HG02870 (cell line): ENCODE measurements around the gene TRPM2.

Experiments
- ATAC-seq: cut with Tn5 transposase; IDR thresholded peaks from one replicate; pipeline ENCODE4 v1.9.1; 2021; ENCODE audit warnings: mild to moderate bottlenecking, moderate library complexity; ENCODE audit not compliant: unreplicated experiment

Gene TRPM2

GRCh38 chr21:44370786-44371410 is 17.5 kb downstream of the TRPM2 start:
- no peak for ATAC-seq

DNA sequence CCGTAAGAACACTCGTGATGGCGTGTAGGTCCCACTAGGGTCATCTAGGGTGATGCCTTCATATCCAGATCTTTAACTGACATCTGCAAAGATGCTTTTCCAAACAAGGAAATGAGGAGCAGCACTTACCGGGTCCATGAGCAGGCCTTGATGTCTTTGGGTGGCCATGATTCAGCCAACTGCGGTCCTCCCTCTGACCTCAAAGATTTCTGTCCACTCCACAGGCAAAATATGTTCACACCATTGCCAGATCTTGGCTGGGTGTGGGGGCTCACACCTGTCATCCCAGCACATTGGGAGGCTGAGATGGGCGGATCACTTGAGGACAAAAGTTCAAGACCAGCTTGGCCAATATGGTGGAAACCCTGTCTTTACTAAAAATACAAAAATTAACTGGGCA is 18.2 kb downstream of the TRPM2 start:
- ATAC-seq = no peak

DNA sequence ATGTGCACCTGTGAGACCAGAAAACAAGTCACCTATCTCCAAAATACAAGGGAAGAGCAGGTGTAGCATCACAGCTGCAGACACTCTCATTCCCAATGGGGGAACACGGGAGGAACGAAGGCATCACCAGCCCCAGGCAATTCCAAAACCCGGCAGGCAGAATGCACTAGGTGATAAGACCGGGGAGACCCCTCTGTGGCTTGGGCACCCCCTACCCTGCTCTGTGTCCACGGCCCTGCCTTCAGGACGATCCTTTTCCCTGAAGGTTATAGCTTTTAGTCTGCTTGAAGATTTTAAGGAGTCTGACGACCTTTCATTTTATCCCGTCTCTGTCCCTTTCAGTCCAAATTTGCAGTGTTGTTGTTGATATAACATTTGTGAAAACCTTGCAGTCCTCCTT is 19.2 kb downstream of the TRPM2 start:
- ATAC-seq = no peak

- ATAC-seq = no peak
Measured at GRCh38 chr21:44374601-44375280, 21.3 kb downstream of the TRPM2 start.

GRCh38 chr21:44375281-44375651 is 21.8 kb downstream of the TRPM2 start:
- no peak for ATAC-seq

- ATAC-seq = no peak
Measured at GRCh38 chr21:44375761-44376241, 22.4 kb downstream of the TRPM2 start.

DNA sequence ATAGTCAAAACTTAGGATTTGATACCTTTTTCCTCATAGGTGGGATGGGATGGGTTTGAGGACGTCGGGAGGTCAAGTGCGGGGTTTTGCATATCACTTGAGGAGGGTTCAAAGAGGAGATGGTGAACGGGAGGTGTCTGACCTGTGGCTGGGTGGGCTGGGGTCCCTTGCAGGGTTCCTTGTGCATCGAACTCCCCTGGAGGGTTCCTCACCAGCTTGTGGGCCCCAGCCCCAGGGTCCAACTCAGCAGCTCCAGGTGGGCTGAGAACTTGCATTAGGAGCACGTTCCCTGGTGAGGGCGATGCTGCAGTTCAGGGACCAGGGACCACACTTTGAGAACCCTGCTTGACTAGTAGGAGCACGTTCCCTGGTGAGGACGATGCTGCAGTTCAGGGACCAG is 23.2 kb downstream of the TRPM2 start:
- ATAC-seq = no peak

DNA sequence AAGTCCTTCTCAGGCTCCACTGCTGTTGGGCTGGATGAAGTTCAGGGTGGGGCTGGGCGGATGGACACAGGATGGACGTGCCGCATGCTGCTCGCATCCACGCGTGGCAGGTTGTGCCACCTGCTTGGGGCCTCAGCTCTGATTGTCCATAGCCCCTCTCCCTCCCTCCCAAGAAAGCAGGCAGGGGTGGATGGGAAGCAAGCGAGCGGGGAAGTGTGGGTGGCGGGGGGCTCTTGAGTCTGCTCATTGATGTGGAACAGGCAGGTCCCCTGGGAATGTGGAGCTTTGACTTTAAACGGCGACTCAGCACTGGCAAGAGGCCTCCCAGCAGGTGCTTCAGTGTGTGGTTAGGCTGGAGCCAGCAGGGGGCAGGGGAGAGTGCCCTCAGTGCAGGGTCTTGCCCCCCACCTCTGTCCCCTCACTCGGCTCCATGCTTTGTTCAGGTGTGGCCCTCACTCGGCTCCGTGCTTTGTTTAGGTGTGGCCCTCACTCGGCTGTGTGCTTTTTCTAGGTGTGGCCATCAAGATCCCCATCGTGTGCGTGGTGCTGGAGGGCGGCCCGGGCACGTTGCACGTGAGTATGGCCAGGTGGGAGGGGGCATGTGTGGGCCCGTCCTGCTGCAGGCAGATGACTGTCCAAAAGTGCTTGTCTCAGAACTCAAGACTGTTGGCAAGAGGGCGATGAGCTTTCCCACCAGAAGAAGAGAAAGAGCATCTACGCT is 23.9 kb downstream of the TRPM2 start:
- ATAC-seq = no peak

- no peak for ATAC-seq
Measured at GRCh38 chr21:44377922-44378645, 24.7 kb downstream of the TRPM2 start.

DNA sequence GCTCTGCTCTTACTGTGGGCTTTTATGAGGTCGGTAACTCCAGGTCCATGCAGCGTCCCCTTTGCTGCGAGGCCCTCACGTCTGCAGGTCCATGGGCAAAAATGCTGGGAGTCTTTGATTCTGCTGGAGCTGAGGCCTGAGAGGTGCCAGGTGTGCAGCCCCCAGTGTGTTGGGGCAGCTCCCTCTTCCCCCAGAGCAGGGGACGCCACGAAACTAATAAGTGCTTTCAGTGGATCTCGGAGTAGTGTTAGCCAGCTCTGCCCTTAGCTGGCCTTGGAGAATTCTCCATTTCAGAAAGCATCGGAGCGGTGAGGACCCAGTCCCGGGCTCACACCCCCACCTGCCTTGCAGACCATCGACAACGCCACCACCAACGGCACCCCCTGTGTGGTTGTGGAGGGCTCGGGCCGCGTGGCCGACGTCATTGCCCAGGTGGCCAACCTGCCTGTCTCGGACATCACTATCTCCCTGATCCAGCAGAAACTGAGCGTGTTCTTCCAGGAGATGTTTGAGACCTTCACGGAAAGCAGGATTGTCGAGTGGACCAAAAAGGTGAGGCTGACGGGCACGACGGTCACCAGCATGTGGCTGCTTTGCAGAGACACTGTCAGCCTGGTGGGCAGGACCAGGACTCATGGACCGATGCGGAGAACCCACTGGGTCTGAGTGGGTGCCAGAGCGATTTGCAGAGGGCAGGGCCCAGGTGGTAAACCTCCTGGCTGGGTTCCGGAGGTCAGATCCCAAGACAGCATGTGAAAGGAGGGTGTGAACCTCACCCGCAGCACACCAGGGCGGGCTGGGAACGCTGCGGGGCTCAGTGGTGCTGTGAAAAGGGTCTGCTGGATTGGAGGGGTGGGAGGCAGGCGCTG is 25.5 kb downstream of the TRPM2 start:
- ATAC-seq = no peak

GRCh38 chr21:44379515-44379848 is 26.1 kb downstream of the TRPM2 start:
- no peak for ATAC-seq

- ATAC-seq = no peak
Measured at GRCh38 chr21:44379991-44380865, 26.8 kb downstream of the TRPM2 start.

- no peak for ATAC-seq
Measured at GRCh38 chr21:44380876-44381275, 27.5 kb downstream of the TRPM2 start.

- no peak for ATAC-seq
Measured at GRCh38 chr21:44381874-44382273, 28.5 kb downstream of the TRPM2 start.

- no peak for ATAC-seq
Measured at GRCh38 chr21:44382536-44382935, 29.1 kb downstream of the TRPM2 start.

DNA sequence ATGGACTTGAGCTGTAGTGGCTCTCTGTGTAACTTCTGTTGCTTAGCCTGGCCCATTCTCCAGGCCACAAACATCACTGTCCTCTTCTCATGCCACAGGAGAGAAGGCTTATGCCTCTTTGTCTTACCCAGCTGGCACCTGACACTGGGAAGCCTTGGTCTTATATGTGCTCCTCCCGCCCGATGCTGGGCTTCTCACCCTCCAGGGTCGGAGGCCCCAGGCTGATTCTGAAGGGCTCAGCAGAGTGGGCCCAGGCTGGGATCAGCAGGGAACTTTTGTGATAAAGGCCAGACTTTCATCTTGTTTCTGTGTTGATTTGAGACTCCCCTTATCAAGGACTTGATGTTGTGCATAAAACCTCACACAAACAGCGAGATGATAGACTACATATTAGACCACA is 29.8 kb downstream of the TRPM2 start:
- ATAC-seq = no peak

GRCh38 chr21:44384968-44385367 is 31.5 kb downstream of the TRPM2 start:
- ATAC-seq = no peak

GRCh38 chr21:44389335-44389734 is 35.9 kb downstream of the TRPM2 start:
- no peak for ATAC-seq

- no peak for ATAC-seq
Measured at GRCh38 chr21:44390886-44391285, 37.5 kb downstream of the TRPM2 start.
